ENCODE results near the gene PLK2.

PLK2 gene

DNA sequence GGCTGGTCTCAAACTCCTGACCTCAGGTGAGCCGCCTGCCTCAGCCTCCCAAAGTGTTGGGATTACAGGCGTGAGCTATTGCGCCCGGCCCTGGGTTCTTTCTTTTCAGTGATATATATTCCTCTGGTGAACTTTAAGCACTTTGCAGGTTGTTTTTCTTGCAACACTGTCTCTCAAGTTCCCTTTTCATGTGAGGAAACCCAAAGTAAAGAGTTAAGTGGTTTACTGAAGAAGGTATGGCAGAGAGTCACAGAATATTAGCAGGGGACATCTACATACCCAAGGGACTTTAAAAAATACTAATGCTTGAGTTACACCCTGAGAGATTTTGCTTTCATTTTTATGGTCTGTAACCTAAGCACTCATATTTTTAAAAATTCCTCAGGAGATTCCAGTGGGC, 24.6 kb upstream of the PLK2 start:
- H3K9me3 ChIP-seq (ENCODE audit: control insufficient read depth, insufficient read depth, low read depth, low read length), result no peaks in the 10 kb centered on the region
- no peaks in the 10 kb centered on the region for H3K36me3 ChIP-seq (ENCODE audit: control insufficient read depth in 2 of 2, insufficient read depth in 1 of 2, low read length in 2 of 2)
- H3K4me3 ChIP-seq (ENCODE audit: low read depth, low read length), result no peak overlapping the region
- H3K27ac ChIP-seq (ENCODE audit: extremely low read depth, low read depth, low read length), result no peak overlapping the region
- ChIA-PET CTCF (interaction anchor here (1.1 kb wide), 1 partner anchor 366 kb away, joined by 3 read pairs; no protein-coding TSS in a partner anchor), POLR2A (no interaction called here)
- 0 out of 2 replicates have a peak, but pooled peaks cover 2% of the 10 kb centered on the region for H3K4me1 ChIP-seq (ENCODE audit: control insufficient read depth, insufficient read depth, low read length)
- TF ChIP-seq ZNF248 (tag by site-specific recombination; IDR thresholded peaks at IDR 0.05) (no peak), ZNF324 (tag by site-specific recombination; IDR thresholded peaks at IDR 0.05) (no peak), ZNF600 (tag by site-specific recombination; IDR thresholded peaks at IDR 0.05) (no peak), ZNF530 (tag by site-specific recombination; IDR thresholded peaks at IDR 0.05; ENCODE audit: low read depth) (no peak), ZNF133 (tag by site-specific recombination; IDR thresholded peaks at IDR 0.05) (no peak), ZSCAN23 (tag by site-specific recombination; IDR thresholded peaks at IDR 0.05) (no peak), ZNF621 (tag by site-specific recombination; IDR thresholded peaks at IDR 0.05) (no peak), YY2 (tag by site-specific recombination; IDR thresholded peaks at IDR 0.05) (no peak), ZSCAN16 (tag by site-specific recombination; IDR thresholded peaks at IDR 0.05) (no peak), GLI4 (tag by site-specific recombination; IDR thresholded peaks at IDR 0.05) (no peak), ZNF529 (tag by site-specific recombination; IDR thresholded peaks at IDR 0.05; ENCODE audit: insufficient replicate concordance) (no peak), BCL11A (tag by site-specific recombination; IDR thresholded peaks at IDR 0.05; ENCODE audit: low read depth) (no peak)
- TF ChIP-seq, protein P1, sequence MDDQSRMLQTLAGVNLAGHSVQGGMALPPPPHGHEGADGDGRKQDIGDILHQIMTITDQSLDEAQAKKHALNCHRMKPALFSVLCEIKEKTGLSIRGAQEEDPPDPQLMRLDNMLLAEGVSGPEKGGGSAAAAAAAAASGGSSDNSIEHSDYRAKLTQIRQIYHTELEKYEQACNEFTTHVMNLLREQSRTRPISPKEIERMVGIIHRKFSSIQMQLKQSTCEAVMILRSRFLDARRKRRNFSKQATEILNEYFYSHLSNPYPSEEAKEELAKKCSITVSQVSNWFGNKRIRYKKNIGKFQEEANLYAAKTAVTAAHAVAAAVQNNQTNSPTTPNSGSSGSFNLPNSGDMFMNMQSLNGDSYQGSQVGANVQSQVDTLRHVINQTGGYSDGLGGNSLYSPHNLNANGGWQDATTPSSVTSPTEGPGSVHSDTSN (CRISPR knock-in tag; IDR thresholded peaks at IDR 0.05), result no peak
- TF ChIP-seq, protein P2, sequence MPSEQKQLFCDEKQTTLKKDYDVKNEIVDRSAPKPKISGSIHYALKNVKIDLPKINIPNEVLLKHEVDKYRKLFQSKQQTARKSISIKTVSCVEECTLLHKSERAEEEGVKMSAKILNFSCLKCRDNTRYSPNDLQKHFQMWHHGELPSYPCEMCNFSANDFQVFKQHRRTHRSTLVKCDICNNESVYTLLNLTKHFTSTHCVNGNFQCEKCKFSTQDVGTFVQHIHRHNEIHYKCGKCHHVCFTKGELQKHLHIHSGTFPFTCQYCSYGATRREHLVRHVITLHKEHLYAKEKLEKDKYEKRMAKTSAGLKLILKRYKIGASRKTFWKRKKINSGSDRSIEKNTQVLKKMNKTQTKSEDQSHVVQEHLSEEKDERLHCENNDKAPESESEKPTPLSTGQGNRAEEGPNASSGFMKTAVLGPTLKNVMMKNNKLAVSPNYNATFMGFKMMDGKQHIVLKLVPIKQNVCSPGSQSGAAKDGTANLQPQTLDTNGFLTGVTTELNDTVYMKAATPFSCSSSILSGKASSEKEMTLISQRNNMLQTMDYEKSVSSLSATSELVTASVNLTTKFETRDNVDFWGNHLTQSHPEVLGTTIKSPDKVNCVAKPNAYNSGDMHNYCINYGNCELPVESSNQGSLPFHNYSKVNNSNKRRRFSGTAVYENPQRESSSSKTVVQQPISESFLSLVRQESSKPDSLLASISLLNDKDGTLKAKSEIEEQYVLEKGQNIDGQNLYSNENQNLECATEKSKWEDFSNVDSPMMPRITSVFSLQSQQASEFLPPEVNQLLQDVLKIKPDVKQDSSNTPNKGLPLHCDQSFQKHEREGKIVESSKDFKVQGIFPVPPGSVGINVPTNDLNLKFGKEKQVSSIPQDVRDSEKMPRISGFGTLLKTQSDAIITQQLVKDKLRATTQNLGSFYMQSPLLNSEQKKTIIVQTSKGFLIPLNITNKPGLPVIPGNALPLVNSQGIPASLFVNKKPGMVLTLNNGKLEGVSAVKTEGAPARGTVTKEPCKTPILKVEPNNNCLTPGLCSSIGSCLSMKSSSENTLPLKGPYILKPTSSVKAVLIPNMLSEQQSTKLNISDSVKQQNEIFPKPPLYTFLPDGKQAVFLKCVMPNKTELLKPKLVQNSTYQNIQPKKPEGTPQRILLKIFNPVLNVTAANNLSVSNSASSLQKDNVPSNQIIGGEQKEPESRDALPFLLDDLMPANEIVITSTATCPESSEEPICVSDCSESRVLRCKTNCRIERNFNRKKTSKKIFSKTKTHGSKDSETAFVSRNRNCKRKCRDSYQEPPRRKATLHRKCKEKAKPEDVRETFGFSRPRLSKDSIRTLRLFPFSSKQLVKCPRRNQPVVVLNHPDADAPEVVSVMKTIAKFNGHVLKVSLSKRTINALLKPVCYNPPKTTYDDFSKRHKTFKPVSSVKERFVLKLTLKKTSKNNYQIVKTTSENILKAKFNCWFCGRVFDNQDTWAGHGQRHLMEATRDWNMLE (tag by site-specific recombination; conservative IDR thresholded peaks at IDR 0.05; ENCODE audit: low read depth), result no peak
- TF ChIP-seq, protein P3, sequence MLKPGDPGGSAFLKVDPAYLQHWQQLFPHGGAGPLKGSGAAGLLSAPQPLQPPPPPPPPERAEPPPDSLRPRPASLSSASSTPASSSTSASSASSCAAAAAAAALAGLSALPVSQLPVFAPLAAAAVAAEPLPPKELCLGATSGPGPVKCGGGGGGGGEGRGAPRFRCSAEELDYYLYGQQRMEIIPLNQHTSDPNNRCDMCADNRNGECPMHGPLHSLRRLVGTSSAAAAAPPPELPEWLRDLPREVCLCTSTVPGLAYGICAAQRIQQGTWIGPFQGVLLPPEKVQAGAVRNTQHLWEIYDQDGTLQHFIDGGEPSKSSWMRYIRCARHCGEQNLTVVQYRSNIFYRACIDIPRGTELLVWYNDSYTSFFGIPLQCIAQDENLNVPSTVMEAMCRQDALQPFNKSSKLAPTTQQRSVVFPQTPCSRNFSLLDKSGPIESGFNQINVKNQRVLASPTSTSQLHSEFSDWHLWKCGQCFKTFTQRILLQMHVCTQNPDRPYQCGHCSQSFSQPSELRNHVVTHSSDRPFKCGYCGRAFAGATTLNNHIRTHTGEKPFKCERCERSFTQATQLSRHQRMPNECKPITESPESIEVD (tag by site-specific recombination; IDR thresholded peaks at IDR 0.05), result no peak
- TF ChIP-seq, protein P4, sequence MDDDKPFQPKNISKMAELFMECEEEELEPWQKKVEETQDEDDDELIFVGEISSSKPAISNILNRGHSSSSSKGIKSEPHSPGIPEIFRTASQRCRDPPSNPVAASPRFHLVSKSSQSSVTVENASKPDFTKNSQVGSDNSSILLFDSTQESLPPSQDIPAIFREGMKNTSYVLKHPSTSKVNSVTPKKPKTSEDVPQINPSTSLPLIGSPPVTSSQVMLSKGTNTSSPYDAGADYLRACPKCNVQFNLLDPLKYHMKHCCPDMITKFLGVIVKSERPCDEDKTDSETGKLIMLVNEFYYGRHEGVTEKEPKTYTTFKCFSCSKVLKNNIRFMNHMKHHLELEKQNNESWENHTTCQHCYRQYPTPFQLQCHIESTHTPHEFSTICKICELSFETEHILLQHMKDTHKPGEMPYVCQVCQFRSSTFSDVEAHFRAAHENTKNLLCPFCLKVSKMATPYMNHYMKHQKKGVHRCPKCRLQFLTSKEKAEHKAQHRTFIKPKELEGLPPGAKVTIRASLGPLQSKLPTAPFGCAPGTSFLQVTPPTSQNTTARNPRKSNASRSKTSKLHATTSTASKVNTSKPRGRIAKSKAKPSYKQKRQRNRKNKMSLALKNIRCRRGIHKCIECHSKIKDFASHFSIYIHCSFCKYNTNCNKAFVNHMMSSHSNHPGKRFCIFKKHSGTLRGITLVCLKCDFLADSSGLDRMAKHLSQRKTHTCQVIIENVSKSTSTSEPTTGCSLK (tag by site-specific recombination; IDR thresholded peaks at IDR 0.05), result no peak
- TF ChIP-seq, protein P5, sequence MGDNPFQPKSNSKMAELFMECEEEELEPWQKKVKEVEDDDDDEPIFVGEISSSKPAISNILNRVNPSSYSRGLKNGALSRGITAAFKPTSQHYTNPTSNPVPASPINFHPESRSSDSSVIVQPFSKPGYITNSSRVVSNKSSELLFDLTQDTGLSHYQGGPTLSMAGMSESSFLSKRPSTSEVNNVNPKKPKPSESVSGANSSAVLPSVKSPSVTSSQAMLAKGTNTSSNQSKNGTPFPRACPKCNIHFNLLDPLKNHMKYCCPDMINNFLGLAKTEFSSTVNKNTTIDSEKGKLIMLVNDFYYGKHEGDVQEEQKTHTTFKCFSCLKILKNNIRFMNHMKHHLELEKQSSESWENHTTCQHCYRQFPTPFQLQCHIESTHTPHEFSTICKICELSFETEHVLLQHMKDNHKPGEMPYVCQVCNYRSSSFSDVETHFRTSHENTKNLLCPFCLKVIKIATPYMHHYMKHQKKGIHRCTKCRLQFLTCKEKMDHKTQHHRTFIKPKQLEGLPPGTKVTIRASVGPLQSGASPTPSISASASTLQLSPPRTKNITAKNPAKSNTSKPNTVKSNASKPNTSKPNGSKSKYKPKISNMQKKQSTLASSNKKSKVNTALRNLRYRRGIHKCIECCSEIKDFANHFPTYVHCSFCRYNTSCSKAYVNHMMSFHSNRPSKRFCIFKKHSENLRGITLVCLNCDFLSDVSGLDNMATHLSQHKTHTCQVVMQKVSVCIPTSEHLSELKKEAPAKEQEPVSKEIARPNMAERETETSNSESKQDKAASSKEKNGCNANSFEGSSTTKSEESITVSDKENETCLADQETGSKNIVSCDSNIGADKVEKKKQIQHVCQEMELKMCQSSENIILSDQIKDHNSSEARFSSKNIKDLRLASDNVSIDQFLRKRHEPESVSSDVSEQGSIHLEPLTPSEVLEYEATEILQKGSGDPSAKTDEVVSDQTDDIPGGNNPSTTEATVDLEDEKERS (tag by site-specific recombination; IDR thresholded peaks at IDR 0.05), result no peak

All from HEK293 (cell line).